AG09309 (cell line): Measurements from ENCODE around the gene MPPE1.

Experiments
- DNase-seq: peaks from one replicate; pipeline ENCODE4 v3.0.0-alpha.2; 2010; ENCODE audit warnings: low read depth
- H3K4me3 ChIP-seq: 2 replicates; pipeline ENCODE4 v1.5.1; 2011; ENCODE audit warnings: mild to moderate bottlenecking, low read depth, low read length, moderate library complexity; ENCODE audit not compliant: control insufficient read depth
- CTCF ChIP-seq: IDR thresholded peaks from 2 replicates; pipeline ENCODE4 v1.5.1; 2011; ENCODE audit warnings: mild to moderate bottlenecking, low read depth, low read length, inconsistent platforms; ENCODE audit not compliant: insufficient read depth, control insufficient read depth; ENCODE audit errors: missing control alignments

The MPPE1 gene

GRCh38 chr18:11834772-11835171, 73.3 kb downstream of the MPPE1 start:
- no peak overlapping the region for H3K4me3 ChIP-seq
- no peak for TF ChIP-seq CTCF
- DNase-seq: no peak
